ENCODE measurements around the gene FAT1. TPM values are rescaled to one million over a fixed set of nuclear protein-coding genes. Genes with fewer than 3 reads are reported as not detected.
A peak's percentile ranks its signal among the peaks of the same experiment; 100 is the strongest.

FAT1 gene
- total and polyA plus RNA-seq, 12 donors: 20.4 to 131 (median 75.5) TPM

DNA sequence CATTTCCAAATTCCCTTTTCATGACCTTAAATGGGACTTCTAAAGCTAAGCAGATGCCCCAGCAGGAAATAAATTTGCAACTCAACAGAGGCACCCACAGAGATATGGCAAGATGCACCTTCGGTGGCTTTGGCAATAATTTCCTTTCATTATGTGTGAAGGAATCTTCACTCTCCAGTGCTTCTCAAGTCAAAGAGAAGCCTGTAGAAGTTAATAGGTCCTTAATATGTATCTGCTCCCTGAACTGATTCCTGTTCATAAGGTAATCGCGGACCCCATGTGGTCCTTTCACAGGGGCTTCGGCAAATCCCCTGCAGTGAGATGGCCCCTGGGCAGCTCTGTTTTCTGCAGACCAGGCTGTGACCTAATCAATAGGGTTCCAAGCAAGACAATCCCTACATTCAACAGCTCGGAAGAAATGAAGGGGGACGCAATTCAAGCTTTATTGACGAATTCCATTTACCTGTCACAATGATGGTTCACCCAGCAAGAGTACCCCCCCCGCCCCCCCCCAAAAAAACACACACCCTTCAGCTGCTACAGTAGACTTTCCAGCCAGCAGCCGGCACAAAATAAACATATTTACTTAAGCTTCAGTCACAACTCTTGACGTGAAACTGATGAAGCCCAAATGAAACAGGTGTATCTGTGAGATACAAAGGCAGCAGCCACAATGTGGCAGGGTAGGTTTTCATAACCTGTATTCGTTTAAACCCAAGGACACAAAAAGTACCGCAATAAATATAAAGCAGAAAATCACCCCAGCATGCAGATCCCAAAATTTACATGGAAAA, 35.3 kb downstream of the FAT1 start:
- Histone ChIP-seq H3K27me3 (no peaks in the 10 kb centered on the region), H3K4me3 (no peak overlapping the region), H3K4me1 (peaks cover 0 to 66% (median 40%) of the 10 kb centered on the region in 9 donors), H3K9me3 (no peaks in the 10 kb centered on the region), H3K36me3 (no peaks in the 10 kb centered on the region), H3K27ac (peak overlapping the region in 3 of 10 donors; percentile 0 to 18 (median 15))
- intact Hi-C loops (cut with DNase I): no loop called here
- DNase-seq: no peak
- ATAC-seq: no peak
- TF ChIP-seq, protein P1, sequence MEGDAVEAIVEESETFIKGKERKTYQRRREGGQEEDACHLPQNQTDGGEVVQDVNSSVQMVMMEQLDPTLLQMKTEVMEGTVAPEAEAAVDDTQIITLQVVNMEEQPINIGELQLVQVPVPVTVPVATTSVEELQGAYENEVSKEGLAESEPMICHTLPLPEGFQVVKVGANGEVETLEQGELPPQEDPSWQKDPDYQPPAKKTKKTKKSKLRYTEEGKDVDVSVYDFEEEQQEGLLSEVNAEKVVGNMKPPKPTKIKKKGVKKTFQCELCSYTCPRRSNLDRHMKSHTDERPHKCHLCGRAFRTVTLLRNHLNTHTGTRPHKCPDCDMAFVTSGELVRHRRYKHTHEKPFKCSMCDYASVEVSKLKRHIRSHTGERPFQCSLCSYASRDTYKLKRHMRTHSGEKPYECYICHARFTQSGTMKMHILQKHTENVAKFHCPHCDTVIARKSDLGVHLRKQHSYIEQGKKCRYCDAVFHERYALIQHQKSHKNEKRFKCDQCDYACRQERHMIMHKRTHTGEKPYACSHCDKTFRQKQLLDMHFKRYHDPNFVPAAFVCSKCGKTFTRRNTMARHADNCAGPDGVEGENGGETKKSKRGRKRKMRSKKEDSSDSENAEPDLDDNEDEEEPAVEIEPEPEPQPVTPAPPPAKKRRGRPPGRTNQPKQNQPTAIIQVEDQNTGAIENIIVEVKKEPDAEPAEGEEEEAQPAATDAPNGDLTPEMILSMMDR (IDR thresholded peaks at IDR 0.05): no peak
- 53 to 60% methylated on average over 12 of the region's 12 CpGs for WGBS, 2 donors

DNA sequence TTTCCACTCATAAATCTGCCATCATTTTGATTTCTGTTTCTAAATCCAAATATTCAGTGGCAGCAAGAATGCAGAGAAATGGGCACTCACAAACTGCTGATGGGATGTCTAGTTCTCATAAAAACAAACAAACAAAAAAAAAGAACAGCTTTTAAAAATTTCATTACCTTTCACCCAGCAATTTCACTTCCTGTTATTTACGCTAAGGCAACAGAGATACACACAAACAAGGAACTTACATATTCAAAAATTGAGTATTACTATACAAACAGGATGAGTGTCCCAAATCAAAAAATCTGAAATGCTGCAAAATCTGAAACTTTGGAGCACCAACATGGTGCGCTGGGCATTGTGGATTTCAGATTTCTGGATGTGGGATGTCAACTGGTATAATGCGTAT, 36.4 kb downstream of the FAT1 start:
- ATAC-seq (no peak), DNase-seq (no peak)
- Histone ChIP-seq H3K27me3 (no peaks in the 10 kb centered on the region), H3K4me1 (peaks cover 0 to 66% (median 37%) of the 10 kb centered on the region in 9 donors), H3K27ac (peak overlapping the region in 1 of 10 donors; percentile 24), H3K36me3 (no peaks in the 10 kb centered on the region), H3K9me3 (no peaks in the 10 kb centered on the region), H3K4me3 (no peak overlapping the region)
- whole genome bisulfite sequencing, 2 donors: 76 to 90% methylated on average over 3 of the region's 3 CpGs
- TF ChIP-seq, protein P1 (IDR thresholded peaks at IDR 0.05): no peak
- intact Hi-C loops (cut with DNase I): no loop called here

DNA sequence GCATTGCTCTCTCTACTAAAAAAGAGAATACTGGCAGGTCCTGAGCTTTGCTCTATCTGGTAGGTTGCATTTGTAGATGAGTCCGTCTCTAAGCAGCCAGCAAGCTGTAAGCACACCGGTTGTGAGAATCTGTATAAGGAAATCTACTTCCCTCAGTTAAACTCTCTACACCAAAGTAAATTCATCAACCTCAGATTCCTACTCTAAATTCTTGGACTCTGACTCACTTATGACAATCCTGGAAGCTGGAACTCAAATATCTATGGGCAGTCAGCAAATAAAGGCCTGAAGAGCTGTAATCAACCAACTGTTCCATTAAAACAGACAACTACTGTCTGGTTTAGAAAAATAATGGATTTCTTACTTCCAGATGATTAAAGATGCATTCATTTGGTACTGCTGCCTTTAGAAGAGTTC, 37.9 kb downstream of the FAT1 start:
- ATAC-seq (peak in 6 of 8 donors; percentile 30 to 58 (median 46)), DNase-seq (no peak)
- peak overlapping the region in 7 of 10 donors; percentile 2 to 75 (median 60) for H3K27ac ChIP-seq
- H3K36me3 ChIP-seq: no peaks in the 10 kb centered on the region
- TF ChIP-seq, protein P1 (IDR thresholded peaks at IDR 0.05): no peak
- H3K9me3 ChIP-seq: no peaks in the 10 kb centered on the region
- H3K4me3 ChIP-seq: no peak overlapping the region
- peaks cover 0 to 66% (median 37%) of the 10 kb centered on the region in 9 donors for H3K4me1 ChIP-seq
- intact Hi-C loops (cut with DNase I): no loop called here
- H3K27me3 ChIP-seq: no peaks in the 10 kb centered on the region
- 29 to 44% methylated on average over 2 of the region's 2 CpGs for whole genome bisulfite sequencing, 2 donors

DNA sequence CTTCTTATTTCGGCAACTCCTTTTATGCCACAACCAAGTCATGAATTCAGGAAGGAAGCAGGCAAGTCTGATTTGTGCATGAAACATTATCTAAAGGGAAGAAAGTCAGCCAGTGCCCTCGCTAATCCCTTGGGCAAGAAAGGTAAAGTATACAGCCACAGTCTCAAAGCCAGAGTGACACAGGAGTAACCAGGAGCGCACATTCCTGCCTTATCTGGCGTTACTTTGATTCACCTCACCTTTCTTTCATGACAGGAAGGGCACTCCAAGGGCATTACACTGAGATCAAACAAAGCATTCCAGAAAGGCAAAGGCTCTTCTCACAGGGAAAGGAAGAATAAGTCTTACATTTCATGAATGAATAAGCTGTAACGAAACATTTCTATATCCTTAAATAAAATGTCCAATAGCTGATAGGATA, 38.8 kb downstream of the FAT1 start:
- peak in 1 of 8 donors; percentile 55 for ATAC-seq
- H3K9me3 ChIP-seq: no peaks in the 10 kb centered on the region
- TF ChIP-seq, protein P1 (IDR thresholded peaks at IDR 0.05): no peak
- intact Hi-C loops (cut with DNase I): no loop called here
- peak overlapping the region in 8 of 10 donors; percentile 2 to 75 (median 58) for H3K27ac ChIP-seq
- H3K36me3 ChIP-seq: no peaks in the 10 kb centered on the region
- DNase-seq: no peak
- peak overlapping the region in 1 of 10 donors; percentile 1 for H3K4me3 ChIP-seq
- 40 to 52% methylated on average over 5 of the region's 5 CpGs for WGBS, 2 donors
- no peaks in the 10 kb centered on the region for H3K27me3 ChIP-seq
- peaks cover 0 to 66% (median 36%) of the 10 kb centered on the region in 9 donors for H3K4me1 ChIP-seq
